Activated CD8-positive, alpha-beta memory T cell treated with anti-CD3 and anti-CD28 coated beads for 48 hours (primary cell): ENCODE data around the gene TOM1L2.

Source experiments
- DNase-seq, 3 experiments: peaks; one replicate each; pipeline ENCODE4 v3.0.0-alpha.2; 2020; ENCODE audit warnings: low read depth in 2 of 3, low spot score in 2 of 3

The TOM1L2 gene

DNA sequence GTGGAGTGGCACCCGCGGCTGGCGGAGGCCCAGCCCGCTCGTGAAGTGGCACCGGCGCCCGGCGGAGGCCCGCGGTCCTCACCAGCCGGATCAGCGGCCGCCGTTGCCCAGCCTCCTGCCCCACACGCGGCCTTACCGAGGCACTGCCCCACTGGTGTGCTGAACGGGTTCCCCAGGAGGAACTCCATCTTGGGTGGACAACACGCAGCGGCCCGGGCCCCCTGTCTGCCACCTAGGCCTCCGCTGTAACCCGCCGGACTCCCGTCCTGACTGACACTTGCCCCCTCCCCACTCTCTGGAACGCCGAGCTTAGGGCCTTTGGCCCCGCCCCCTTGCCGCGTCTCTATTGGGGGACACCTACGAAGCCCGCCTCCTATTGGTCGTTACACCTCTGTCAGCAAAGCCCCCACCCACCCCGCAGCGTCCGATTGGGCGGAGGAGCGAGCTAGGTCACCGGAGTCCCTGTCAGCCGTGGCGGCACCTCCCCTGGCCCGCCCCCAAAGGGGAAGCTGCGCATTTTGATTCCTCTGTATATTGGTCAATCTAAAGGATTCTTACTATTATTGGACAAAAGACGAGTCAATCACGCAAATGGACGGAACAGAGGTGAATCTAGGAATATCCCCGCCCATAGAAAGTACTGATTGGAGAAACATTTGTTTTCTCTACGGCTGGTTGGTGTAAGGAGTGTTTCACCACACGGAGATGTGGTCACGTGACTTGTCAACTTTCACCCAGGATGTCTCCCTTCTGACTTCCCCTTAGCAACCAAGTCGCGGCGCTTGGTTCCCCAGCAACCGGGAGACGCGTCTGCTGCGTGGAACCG lies at the start of gene TOM1L2, which contains the start of gene DRC3:
TSS of gene TOM1L2 (minus strand) at position 275 of the 826 bp plus-strand sequence. CDS start at position 188, 87 bp downstream.
TSS of gene DRC3 (plus strand) at position 737 of the 826 bp plus-strand sequence. CDS start 4,737 bp downstream, outside the sequence.
- peak; percentile 96 to 99 (median 99) for DNase-seq

DNA sequence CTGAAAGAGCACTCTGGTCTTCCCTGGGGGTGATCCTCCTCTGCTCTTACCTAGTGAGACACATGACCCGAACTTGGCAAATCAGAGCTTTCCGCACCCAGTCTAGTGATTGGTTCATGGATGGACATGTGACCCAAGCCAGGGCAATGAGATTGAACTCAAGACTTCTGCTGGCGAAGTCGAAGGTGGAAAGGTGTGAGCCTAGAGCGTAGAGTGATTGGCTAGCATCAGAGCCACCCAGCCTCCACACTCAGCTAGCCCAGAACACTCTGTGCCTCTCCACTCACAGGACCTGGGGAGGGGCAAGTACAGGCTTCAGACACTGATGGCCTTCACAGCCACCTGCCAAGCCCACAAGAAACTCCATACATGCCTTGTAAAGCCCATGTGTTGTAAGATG lies 49.2 kb upstream of the TOM1L2 start:
- DNase-seq = no peak

DNA sequence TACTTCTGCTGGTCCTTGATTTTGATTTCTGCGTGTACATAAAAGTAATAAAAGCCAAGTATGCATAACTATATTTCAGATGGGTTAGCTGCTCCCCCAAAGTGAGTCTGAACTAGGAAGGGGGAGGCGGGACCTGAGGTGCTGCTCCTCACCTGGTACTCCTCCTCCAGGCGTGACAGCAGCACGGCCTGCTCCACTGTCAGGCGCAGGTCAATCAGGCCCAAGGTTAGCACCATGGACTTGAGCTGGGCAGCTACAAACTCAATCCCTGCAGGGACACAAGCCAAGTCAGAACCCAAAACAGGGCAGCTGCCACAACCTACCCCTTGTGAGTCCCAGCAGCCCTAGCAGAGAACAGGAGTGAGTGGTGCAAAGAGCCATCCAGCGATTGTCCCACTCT lies 48.8 kb upstream of the TOM1L2 start:
- DNase-seq = no peak

DNA sequence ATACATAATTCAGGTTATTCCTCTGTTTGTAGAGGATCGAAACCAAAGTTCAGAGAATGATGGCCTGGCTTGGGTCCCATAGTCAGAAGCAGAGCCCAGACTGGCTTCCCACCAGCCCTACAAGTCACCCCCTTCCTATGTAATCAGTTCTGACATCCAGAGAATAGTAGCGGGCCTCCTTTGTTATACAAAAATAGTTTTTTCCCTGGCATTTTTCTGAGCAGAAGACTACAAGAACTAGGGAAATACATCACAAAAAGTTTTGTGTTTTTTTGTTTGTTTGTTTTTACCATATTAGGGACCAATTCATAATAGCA lies 47.6 kb upstream of the TOM1L2 start:
- DNase-seq = no peak

DNA sequence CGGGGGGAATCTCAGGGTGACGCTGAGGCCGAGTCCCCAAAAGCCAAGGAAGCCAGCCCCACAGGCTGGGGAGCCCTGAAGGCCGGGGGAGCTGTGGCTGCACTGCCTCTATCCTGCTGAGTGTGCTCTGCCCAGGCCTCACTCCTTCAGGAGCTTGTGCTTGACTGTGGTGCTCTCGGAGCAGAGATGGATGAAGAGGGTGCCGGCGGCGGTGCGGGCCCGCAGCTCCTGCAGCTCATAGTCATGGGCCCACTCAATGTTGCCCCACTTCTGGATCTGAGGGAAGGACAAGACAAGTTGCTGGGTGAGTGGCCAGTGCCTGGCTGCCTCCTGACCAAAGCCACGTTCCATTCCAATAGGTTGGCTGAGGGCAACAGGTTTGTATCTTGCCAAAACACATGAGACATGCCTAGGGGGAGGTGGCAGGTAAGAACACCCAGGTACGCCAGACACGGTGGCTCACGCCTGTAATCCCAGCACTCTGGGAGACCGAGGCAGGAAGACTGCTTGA lies 46.3 kb upstream of the TOM1L2 start:
- DNase-seq = no peak

DNA sequence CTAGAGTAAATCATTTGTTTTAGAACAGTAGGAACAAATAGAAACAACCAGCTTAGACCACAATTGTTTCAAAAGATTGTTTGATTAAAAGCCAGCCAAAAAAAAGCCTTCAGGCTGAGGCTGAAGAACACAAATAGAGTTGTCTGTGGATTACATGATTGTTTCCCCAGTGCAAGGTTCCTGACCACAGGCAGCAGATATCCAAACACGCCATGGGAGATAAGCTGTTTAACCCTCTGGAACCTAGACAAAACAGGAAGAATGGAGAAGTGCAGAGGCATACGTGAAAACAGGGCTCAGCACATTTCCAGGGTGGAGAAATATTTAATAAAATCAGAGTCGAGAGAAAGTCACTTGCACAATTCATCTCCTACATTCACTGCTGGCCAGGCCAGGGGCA lies 45.8 kb upstream of the TOM1L2 start:
- DNase-seq = no peak

DNA sequence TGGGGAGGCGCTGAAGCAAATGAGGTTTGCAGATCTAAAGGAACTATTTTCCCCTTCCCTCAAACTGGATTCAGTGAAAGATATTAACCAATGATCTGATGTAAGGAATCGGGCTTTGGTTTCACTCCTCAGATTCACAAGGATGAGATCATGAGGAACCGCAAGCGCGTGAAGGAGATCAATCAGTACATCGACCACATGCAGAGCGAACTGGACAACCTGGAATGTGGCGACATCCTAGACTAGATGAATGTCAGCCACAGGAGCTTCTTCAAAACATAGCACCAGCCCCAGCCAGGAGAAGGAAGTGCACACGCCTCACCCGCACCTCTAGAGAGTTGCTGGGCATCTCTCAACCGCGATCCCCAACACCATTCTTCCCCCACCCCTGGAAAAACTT lies 44.2 kb upstream of the TOM1L2 start:
- no peak for DNase-seq

DNA sequence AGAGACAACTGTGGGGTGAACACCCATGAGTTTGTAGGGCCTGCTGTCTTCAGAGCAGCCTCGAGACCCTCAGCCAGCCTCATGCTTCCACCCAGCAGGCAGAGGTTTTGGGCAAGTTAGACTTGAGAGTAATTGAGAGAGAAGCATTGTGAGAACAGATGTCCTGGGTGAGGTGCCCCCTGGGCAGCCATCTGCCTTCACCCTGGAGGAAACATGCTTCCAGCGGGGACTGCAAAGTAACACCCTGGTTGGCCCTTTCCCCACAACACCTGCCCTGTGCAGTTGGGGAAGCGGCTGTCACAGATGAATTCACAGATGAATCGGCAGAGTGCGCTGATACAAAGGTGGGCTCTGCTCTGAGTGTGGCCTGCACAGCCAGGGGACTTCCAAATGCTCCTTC lies 43.4 kb upstream of the TOM1L2 start:
- no peak for DNase-seq

DNA sequence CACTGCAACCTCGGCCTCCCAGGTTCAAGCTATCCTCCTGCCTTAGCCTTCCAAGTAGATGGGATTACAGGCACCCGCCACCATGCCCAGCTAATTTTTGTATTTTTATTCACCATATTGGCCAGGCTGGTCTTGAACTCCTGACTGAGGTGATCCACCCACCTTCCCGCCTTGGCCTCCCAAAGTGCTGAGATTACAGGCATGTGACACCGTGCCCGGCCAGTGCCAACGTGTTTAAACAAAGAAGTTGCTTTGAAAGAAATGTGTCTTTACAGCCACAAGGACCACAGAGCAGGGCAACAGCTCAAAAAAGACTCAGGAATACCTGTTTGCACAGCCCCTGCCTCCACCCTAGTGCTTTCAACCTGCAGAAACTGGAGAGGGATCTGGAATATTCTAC lies 41.8 kb upstream of the TOM1L2 start:
- DNase-seq = no peak

DNA sequence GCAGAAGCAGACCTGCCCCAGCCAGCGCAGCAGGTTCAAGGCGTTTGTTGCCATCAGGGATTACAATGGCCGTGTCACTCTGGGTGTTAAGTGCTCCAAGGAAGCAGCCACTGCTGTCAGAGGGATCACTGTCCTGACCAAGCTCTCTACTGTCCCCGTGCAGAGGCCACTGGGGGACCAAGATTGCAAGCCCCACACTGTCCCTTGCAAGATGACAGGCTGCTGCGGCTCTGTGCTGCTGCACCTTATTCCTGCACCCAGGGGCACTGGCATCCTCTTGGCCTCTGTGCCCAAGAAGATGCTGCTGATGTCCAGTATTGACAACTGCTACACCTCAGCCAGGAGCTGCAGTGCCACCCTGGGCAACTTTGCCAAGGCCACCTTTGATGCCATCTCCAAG lies 39.1 kb upstream of the TOM1L2 start:
- no peak for DNase-seq

DNA sequence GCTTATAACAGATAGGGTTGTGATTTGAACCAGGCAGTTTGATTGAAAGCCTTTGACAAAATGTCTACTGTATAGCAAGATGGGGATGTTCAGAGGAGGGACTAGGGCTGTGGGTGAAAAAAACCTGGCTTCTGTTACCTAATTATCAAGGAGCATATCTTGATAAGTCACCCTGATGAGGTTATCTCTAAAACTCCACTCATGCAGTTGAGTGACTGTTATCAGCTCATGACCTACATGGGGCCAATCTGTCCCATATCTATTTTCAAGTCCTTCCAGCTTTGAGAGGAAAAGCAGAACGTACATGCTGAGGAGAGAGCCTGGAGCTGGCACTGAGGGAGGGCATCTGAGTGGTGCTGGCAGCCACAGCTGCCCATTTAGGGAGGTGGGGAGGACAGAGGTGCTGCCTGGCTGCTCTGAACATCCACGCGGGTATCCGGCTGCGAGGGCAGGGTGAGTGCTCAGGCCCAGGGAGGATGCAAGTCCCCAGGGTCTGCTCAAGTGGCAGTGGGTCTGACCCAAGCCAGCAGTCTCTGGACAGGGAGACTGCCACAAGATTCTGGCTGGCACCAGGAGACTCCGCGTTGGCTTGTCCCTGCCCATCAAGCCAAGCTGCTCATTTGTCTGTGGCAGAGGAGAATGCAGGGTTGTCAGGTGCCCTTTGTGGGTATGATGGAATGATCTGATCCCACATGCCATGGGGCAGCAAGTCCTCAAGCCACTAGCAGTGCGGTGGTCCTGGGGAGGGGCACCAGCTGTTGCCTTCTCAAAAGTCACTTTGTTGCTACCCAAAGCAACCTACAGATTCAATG lies 37.6 kb upstream of the TOM1L2 start:
- no peak for DNase-seq

DNA sequence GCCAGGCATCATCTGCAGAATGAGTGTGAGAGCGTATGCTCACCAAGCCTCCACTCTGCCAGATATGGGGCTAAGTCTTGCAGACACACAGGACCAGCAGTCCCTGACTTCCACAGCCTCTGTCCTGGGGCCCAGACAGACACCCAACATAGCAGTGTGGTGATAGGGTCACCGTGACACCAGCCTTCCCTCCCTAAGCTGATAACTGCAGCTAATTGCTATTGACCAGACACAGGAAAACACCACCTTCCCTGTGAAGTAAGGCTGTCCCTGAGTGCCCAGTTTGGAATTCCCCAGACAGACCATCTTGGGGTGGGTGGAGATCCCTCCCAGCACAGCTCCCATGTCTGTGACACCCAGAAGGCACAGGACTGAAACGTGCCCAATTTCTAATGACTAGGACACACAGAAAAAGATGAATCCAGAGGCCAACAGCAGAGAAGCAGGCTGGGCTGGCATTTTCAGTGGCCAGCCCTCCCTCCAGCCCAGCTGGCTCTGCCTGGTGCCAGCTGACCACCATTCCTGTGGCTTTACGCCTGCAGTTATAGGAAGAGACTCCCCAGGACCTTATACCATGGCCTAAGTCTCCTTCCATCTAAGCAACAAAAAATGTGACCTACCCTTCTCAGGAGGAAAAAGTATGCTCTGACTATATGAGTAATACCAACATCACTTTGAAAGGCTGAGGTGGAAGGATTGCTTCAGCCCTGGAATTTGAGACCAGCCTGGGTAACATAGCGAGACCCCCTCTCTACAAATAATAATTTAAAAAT lies 36.5 kb upstream of the TOM1L2 start:
- no peak for DNase-seq

DNA sequence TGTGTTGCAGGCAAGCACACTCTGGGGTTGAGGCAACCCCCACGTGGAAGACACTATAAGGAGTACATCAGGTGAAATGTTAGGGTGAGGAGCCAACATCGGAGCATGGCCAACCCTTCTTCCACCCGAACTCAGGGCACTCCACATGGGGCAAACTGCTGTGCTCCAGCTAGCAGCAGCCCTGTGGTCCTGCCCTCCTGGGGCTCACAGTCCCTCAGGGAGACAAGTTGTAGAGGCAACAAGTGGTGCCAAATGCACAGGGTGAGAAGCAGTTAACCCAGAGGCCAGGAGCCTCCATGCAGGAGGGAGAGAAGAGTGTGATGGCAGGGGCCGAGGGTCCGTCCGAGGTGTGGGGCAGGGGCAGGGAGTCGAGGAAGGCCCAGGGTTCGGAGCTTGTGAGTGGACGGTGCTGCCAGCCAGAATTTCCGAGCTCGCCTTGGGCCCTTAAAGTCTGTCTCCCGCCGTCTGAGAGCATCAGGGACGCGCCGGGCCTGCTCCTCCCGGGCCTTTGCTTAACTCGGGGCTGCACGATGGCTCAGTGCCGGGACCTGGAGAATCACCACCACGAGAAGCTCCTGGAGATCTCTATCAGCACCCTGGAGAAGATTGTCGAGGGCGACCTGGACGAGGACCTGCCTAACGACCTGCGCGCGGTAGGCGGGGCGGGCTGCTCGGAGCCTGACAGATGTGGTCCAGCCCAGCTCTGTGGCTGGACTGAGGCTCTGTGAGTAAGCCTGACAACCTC lies 34.5 kb upstream of the TOM1L2 start:
- DNase-seq = no peak

DNA sequence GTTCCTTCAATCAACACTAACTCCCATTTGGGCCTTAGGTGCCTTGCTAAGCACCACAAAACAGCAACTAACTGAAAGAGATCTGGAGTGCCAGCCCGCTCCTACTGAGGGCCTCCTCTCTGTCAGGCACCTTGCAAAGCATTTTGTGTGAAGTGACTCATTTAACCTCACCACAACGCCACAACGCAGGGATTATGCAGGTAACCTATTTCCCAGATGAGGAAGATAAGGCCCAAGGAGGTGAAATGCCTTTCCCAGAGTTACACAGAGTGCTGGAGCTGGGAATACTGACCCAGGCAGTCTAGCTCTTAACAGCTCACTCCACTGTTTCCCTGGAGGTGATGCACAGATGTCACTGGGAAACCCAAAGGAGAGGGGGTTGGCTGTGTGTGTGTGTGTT lies 33.3 kb upstream of the TOM1L2 start:
- DNase-seq = no peak

DNA sequence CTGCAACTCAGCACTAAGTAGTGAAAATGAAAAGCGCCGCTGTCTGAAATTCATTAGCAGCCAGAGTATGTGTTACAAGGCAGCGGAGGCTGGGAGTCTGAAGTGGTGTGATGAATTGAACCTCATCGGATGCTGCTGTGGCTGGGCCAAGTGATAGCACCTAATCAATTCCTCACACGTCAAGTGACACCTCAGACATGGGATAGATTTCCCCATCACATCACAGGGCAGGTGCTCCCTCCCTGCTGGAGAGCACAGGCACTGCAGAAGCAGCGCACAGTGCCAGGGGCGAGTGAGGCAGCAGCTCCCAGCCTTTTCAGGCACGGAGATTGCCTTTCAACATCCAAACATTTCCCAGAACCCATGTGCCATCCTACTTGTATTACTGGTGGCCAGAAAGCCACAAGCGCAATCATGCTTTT lies 32.7 kb upstream of the TOM1L2 start:
- no peak for DNase-seq

DNA sequence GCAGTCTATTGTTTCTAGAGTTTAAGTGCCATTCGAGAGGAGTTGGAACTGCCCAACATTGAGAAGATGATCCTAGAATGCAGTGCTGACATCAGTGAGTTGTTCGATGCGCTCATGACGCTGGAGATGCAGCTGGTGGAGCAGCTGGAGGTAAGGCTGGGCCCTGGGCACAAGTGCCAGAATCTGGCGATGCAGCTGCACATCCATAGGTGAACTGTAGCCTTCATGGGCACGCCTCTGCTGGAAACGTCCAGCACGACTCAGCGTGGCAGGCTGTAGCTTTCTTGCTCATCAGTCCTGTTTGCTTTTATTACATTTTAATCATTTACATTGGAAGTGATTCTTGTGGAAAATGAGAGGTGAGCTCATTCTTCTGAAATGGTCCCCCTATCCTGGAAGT lies 32.1 kb upstream of the TOM1L2 start:
- DNase-seq = no peak

DNA sequence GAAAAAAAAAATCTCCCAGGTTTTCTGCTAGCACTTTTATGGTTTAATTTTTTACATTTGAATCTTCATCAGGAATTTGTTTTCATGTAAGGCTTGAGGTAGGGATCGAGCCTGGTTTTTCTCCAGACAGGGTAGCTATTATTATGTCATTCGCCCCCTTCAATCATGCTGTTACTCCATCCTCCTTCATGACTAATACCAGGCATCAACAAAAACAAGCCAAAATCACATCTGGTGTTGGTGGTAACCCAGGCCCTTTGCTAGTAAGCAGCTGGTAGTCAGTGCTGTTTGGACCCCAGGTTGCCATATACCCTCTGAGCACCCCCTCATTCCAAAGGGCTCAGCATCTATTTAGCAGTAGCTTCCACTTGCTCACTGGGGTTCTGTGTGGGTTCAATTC lies 30.0 kb upstream of the TOM1L2 start:
- DNase-seq = no peak

DNA sequence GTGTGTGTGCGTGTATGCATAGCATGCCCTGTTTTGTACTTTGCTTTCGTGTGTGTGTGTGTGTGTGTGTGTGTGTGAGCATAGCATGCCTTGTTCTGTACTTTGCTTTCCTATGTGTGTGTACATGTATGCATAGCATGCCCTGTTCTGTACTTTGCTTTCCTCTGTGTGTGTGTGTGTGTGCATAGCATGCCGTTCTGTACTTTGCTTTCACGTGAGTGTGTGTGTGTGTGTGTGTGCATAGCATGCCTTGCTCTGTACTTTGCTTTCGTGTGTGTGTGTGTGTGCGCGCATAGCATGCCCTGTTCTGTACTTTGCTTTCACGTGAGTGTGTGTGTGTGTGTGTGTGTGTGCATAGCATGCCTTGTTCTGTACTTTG lies 27.8 kb upstream of the TOM1L2 start:
- DNase-seq = no peak

DNA sequence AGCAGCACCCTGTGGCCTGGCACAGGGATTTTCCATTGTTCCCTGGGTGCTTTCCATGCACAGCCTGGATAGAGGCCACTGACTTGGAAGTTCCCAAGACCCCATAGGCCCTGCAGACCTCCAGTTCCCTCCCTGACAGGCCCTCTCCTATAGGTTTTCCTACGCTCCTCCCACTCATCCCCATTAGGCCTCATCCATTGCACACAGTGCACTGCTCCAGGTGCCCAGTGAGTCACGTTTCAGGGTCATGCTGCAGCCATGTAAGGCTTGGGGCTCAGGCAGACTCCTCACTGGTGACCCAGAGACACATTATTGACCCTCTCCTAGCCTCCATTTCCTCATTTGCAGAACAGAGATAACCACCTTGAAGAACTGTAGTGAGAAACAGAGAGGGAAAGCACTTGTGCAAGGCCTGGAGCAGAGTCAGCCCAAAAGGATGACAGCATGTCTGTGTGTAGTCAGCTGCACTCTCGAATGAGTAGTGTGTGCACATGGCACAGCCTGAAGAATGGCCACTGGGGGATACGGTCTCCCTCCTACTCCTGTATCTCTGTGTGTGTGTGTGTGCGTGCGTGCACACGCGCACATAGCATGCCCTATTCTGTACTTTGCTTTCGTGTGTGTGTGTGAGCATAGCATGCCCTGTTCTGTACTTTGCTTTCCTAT lies 27.3 kb upstream of the TOM1L2 start:
- no peak for DNase-seq

DNA sequence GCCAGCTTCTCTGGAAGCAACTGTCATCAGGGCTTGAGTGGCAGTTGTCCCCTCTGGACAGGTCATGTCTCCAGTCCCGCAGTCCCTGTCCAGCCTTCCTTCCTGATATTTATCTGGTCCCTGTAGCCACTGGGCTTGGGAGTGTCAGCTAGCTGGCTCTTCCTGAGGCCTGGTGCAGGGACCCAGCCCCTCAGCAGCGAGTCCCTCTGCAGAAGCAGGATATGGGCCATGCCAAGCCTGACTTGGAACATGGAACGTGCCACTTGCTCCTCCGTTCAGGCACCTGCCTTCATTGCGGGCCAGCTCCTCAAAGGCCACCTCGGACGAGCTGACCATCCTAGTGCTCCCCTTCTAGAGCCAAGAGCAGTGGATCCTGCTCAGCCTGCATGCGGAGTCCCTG lies 26.7 kb upstream of the TOM1L2 start:
- no peak for DNase-seq
